Stomach (tissue), 9 donors: ENCODE results near the gene PHF19. TPM values are rescaled to one million over a fixed set of nuclear protein-coding genes. Genes with fewer than 3 reads are reported as not detected.

ENCODE experiments used
- DNase-seq, 2 donors: peaks; one replicate each; pipeline versions ENCODE4 v3.0.0 to v3.0.0-alpha.2; 2013 to 2019
- H3K27ac ChIP-seq, 5 donors: fragments of 200-600 bp in 4 of 5; sonication (generic) in 4 of 5; one replicate each; pipeline ENCODE4 v1.5.1; 2013 to 2019; ENCODE audit warnings: mild to moderate bottlenecking in 1 of 5, moderate library complexity in 1 of 5
- H3K27me3 ChIP-seq, 3 donors: fragments of 200-600 bp; sonication (generic); one replicate each; pipeline ENCODE4 v1.5.1; 2017 to 2019; ENCODE audit warnings: mixed run types in 1 of 3
- H3K36me3 ChIP-seq, 4 donors: fragments of 200-600 bp; sonication (generic); 1 replicate in 3 of 4; 2 replicates in 1 of 4; pipeline ENCODE4 v1.5.1; 2016 to 2019
- H3K4me1 ChIP-seq, 4 donors: fragments of 200-600 bp; sonication (generic); one replicate each; pipeline ENCODE4 v1.5.1; 2016 to 2019
- H3K4me3 ChIP-seq, 4 donors: fragments of 200-600 bp; sonication (generic) in 3 of 4; one replicate each; pipeline ENCODE4 v1.5.1; 2016 to 2019; ENCODE audit warnings: mild to moderate bottlenecking in 1 of 4
- H3K9me3 ChIP-seq, 4 donors: fragments of 200-600 bp; sonication (generic); one replicate each; pipeline ENCODE4 v1.5.1; 2016 to 2019
- EP300 ChIP-seq: sonication (generic); formaldehyde crosslinking; IDR thresholded peaks from one replicate; pipeline ENCODE4 v1.6.1; 2017; ENCODE audit warnings: antibody characterized with exemption
- POLR2A ChIP-seq, 4 donors: fragments of 450-650 bp; IDR thresholded peaks; one replicate each; pipeline ENCODE4 v1.6.1; 2016; ENCODE audit warnings: antibody characterized with exemption in 4 of 4, control low read depth in 2 of 4, mild to moderate bottlenecking in 1 of 4, moderate library complexity in 1 of 4
- POLR2AphosphoS5 ChIP-seq, 3 donors: sonication (generic); formaldehyde crosslinking; IDR thresholded peaks; one replicate each; pipeline ENCODE4 v1.6.1; 2016; ENCODE audit warnings: antibody characterized with exemption in 3 of 3
- WGBS, 5 donors: extraction: QIAGEN DNeasy Blood & Tissue Kit in 3 of 5; methylation state at CpG; one replicate each; pipeline versions ENCODE4 v1.1.5 to v1.1.7; 2013 to 2018; 5-methylcytosine and 5-hydroxymethylcytosine counted together
- intact Hi-C: fragments of 100-400 bp; cut with DNase I; formaldehyde crosslinking; loops from one replicate; pipeline ENCODE4 v1.15.1; 2023; ENCODE audit warnings: low total_unique reads
- polyA plus RNA-seq, 3 donors: library from polyadenylated mRNA; stranded (reverse); fragments of 200-250 nt; gene quantifications; one replicate each; pipeline ENCODE4 v1.2.3, GENCODE V29; 2013
- total RNA-seq, 5 donors: library from RNA; depleted of rRNA; stranded (reverse); fragments of >200 nt; gene quantifications; one replicate each; pipeline versions ENCODE4 v1.1.0 to v1.2.3, GENCODE V29; 2014 to 2016
- TF ChIP-seq, protein P1 (sequence below), 7 experiments: fragments of 450-650 bp in 4 of 7; fragments of 200-600 bp in 3 of 7; sonication (generic) in 3 of 7; IDR thresholded peaks; one replicate each; pipeline ENCODE4 v1.5.1; 2016 to 2019; ENCODE audit warnings: antibody characterized with exemption in 7 of 7, control low read depth in 2 of 7, mild to moderate bottlenecking in 1 of 7
- donor health status: healthy with polysubstance abuse.
- donor health status: Bipolar disorder and iron deficiency.
- donor health status: healthy.

The PHF19 gene
- total and polyA plus RNA-seq, 8 donors, result 10.7 to 251 (median 27.2) TPM

GRCh38 chr9:120916588-120916987 is 39.6 kb upstream of the PHF19 start:
- TF ChIP-seq POLR2A (IDR thresholded peaks at IDR 0.05) (no peak), EP300 (peak; percentile 87), POLR2AphosphoS5 (IDR thresholded peaks at IDR 0.05) (peak; percentile 81 to 90 (median 82))
- TF ChIP-seq, protein P1, sequence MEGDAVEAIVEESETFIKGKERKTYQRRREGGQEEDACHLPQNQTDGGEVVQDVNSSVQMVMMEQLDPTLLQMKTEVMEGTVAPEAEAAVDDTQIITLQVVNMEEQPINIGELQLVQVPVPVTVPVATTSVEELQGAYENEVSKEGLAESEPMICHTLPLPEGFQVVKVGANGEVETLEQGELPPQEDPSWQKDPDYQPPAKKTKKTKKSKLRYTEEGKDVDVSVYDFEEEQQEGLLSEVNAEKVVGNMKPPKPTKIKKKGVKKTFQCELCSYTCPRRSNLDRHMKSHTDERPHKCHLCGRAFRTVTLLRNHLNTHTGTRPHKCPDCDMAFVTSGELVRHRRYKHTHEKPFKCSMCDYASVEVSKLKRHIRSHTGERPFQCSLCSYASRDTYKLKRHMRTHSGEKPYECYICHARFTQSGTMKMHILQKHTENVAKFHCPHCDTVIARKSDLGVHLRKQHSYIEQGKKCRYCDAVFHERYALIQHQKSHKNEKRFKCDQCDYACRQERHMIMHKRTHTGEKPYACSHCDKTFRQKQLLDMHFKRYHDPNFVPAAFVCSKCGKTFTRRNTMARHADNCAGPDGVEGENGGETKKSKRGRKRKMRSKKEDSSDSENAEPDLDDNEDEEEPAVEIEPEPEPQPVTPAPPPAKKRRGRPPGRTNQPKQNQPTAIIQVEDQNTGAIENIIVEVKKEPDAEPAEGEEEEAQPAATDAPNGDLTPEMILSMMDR (IDR thresholded peaks at IDR 0.05), result no peak
- Histone ChIP-seq H3K9me3 (no peaks in the 10 kb centered on the region), H3K36me3 (peaks cover 0 to 28% (median 21%) of the 10 kb centered on the region in 4 donors), H3K4me1 (peaks cover 4 to 71% (median 39%) of the 10 kb centered on the region in 4 donors), H3K4me3 (no peak overlapping the region), H3K27me3 (no peaks in the 10 kb centered on the region), H3K27ac (peak overlapping the region in 4 of 5 donors; percentile 36 to 93 (median 66))
- intact Hi-C loops, result no loop called here
- 33 to 61% (median 47%) methylated on average over 3 of the region's 3 CpGs for WGBS, 5 donors
- peak in 1 of 2 donors; percentile 57 for DNase-seq

DNA sequence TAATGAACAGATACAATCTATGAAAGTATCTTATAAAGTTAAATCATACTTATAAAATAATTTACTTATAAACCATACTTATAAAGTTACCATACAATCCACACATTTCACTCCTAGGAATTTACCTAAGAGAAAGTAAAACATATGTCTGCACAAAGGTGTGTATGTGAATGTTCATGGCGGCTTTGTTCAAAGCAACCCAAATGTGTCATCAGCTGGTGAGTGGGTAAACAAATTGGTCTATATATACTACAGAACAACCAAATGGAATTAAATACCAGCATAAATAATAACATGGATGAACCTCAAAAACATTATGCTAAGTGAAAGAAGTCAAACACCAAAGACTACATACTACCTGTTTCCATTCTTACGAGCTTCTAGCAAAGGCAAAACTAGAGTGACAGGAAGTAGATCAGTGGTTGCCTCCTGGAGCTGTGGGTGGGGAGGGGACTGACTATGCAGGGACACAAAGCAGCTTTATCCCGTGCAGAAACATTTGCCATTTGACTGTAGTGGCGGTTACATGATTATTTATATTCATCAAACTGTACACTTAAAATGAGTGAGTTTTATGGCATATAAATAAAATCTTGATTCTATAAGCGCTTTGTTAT is 39.0 kb upstream of the PHF19 start:
- peak overlapping the region in 4 of 5 donors; percentile 36 to 93 (median 66) for H3K27ac ChIP-seq
- DNase-seq, result peak in 1 of 2 donors; percentile 45

DNA sequence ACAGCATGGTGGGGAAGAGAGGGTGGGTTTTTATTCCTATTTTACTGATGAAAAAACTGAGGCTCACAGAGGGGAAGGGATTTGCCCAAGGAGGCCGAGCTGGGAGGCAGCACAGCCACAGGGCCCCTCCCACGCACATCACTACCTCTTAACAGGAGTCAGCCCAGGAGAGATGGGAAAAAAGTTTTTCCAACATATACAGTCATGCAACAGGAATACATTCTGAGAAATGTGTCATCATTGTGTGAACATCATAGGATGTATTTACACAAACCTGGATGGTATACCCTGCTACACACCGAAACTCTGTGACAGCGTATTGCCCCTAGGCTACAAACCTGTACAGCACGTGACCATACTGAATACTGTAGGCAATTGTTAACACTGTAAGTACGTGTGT is 38.0 kb upstream of the PHF19 start:
- H3K4me3 ChIP-seq, result no peak overlapping the region
- peaks cover 4 to 55% (median 35%) of the 10 kb centered on the region in 4 donors for H3K4me1 ChIP-seq
- no peaks in the 10 kb centered on the region for H3K9me3 ChIP-seq
- intact Hi-C loops, result no loop called here
- no peak for DNase-seq
- TF ChIP-seq EP300, result no peak
- TF ChIP-seq POLR2AphosphoS5 (IDR thresholded peaks at IDR 0.05), result no peak
- TF ChIP-seq, protein P1 (IDR thresholded peaks at IDR 0.05), result no peak
- no peak for TF ChIP-seq POLR2A (IDR thresholded peaks at IDR 0.05)
- no peaks in the 10 kb centered on the region for H3K27me3 ChIP-seq
- peak overlapping the region in 3 of 5 donors; percentile 48 to 93 (median 48) for H3K27ac ChIP-seq
- 89 to 95% (median 93%) methylated on average over 6 of the region's 6 CpGs for WGBS, 5 donors
- peaks cover 0 to 44% (median 32%) of the 10 kb centered on the region in 4 donors for H3K36me3 ChIP-seq

More for the DNA sequence above, 39.0 kb upstream of the PHF19 start:
- TF ChIP-seq POLR2A (IDR thresholded peaks at IDR 0.05), result no peak
- no peak for TF ChIP-seq EP300
- no peak for TF ChIP-seq POLR2AphosphoS5 (IDR thresholded peaks at IDR 0.05)
- TF ChIP-seq, protein P1 (IDR thresholded peaks at IDR 0.05), result no peak
- intact Hi-C loops, result no loop called here
- H3K9me3 ChIP-seq, result no peaks in the 10 kb centered on the region
- H3K4me3 ChIP-seq, result no peak overlapping the region
- H3K4me1 ChIP-seq, result peaks cover 4 to 65% (median 37%) of the 10 kb centered on the region in 4 donors
- peaks cover 0 to 34% (median 26%) of the 10 kb centered on the region in 4 donors for H3K36me3 ChIP-seq
- no peaks in the 10 kb centered on the region for H3K27me3 ChIP-seq
- WGBS, 5 donors, result 69 to 81% (median 77%) methylated on average over 5 of the region's 5 CpGs

DNA sequence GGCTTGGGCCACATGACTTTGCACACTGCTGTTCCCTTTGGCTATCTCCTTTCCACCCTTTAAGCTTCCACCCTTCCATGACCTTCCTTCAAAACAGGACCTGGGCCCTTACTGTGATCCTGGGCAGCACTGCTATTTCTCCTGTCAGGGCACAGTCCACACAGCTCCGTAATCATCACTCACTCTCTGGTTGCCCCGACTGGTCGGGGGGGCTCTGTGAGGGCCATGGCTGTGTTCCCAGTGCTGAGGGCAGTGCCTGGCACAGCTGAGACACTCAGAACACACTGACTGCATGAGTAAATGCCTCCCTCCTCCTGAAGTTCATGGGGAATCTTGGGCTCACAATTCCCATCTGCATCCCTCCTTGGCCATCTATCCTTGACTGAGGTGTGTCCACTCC is 37.4 kb upstream of the PHF19 start:
- TF ChIP-seq EP300, result no peak
- TF ChIP-seq POLR2AphosphoS5 (IDR thresholded peaks at IDR 0.05), result peak in 2 of 3 donors; percentile 15 to 45
- no peak overlapping the region for H3K4me3 ChIP-seq
- WGBS, 5 donors, result 57 to 67% (median 63%) methylated on average over 3 of the region's 3 CpGs; no CpG with 5 or more reads in 1 of the 5 donors
- intact Hi-C loops, result no loop called here
- H3K36me3 ChIP-seq, result peaks cover 0 to 48% (median 35%) of the 10 kb centered on the region in 4 donors
- peaks cover 0 to 49% (median 31%) of the 10 kb centered on the region in 4 donors for H3K4me1 ChIP-seq
- H3K27me3 ChIP-seq, result no peaks in the 10 kb centered on the region
- no peaks in the 10 kb centered on the region for H3K9me3 ChIP-seq
- H3K27ac ChIP-seq, result peak overlapping the region in 3 of 5 donors; percentile 48 to 93 (median 48)
- DNase-seq, result no peak
